ENCODE measurements around the gene C19orf25. TPM values are rescaled to one million over a fixed set of nuclear protein-coding genes. Genes with fewer than 3 reads are reported as not detected.
A peak's percentile ranks its signal among the peaks of the same experiment; 100 is the strongest.

The C19orf25 gene
- total RNA-seq, 1 donor from 2014 or later = 29.2 TPM

GRCh38 chr19:1505991-1506881 is 27.2 kb upstream of the C19orf25 start:
- Mint-ChIP-seq H3K27ac (ENCODE audit: unreplicated experiment) (peak overlapping the region; percentile 46), H3K4me3 (ENCODE audit: unreplicated experiment) (no peak overlapping the region), H3K4me1 (ENCODE audit: low read depth, unreplicated experiment) (no peaks in the 10 kb centered on the region), H3K27me3 (ENCODE audit: unreplicated experiment) (peaks cover 18% of the 10 kb centered on the region), H3K36me3 (ENCODE audit: unreplicated experiment) (no peaks in the 10 kb centered on the region), H3K9me3 (ENCODE audit: unreplicated experiment) (peaks cover 15% of the 10 kb centered on the region)
- no peak for TF ChIP-seq CTCF (IDR thresholded peaks at IDR 0.05; ENCODE audit: partially characterized antibody, unreplicated experiment)
- DNase-seq = no peak

GRCh38 chr19:1505012-1505411 is 26.0 kb upstream of the C19orf25 start:
- H3K36me3 Mint-ChIP-seq (ENCODE audit: unreplicated experiment) = no peaks in the 10 kb centered on the region
- peaks cover 15% of the 10 kb centered on the region for H3K9me3 Mint-ChIP-seq (ENCODE audit: unreplicated experiment)
- no peak for TF ChIP-seq CTCF (IDR thresholded peaks at IDR 0.05; ENCODE audit: partially characterized antibody, unreplicated experiment)
- H3K27ac Mint-ChIP-seq (ENCODE audit: unreplicated experiment) = no peak overlapping the region
- peaks cover 22% of the 10 kb centered on the region for H3K27me3 Mint-ChIP-seq (ENCODE audit: unreplicated experiment)
- no peak for DNase-seq
- no peak overlapping the region for H3K4me3 Mint-ChIP-seq (ENCODE audit: unreplicated experiment)
- no peaks in the 10 kb centered on the region for H3K4me1 Mint-ChIP-seq (ENCODE audit: low read depth, unreplicated experiment)

GRCh38 chr19:1503925-1504773 is 25.1 kb upstream of the C19orf25 start:
- Mint-ChIP-seq H3K4me1 (ENCODE audit: low read depth, unreplicated experiment) (no peaks in the 10 kb centered on the region), H3K4me3 (ENCODE audit: unreplicated experiment) (no peak overlapping the region), H3K27ac (ENCODE audit: unreplicated experiment) (no peak overlapping the region), H3K36me3 (ENCODE audit: unreplicated experiment) (no peaks in the 10 kb centered on the region), H3K27me3 (ENCODE audit: unreplicated experiment) (peaks cover 23% of the 10 kb centered on the region), H3K9me3 (ENCODE audit: unreplicated experiment) (peaks cover 12% of the 10 kb centered on the region)
- no peak for TF ChIP-seq CTCF (IDR thresholded peaks at IDR 0.05; ENCODE audit: partially characterized antibody, unreplicated experiment)
- no peak for DNase-seq

- Mint-ChIP-seq H3K4me1 (ENCODE audit: low read depth, unreplicated experiment) (no peaks in the 10 kb centered on the region), H3K27ac (ENCODE audit: unreplicated experiment) (no peak overlapping the region), H3K4me3 (ENCODE audit: unreplicated experiment) (no peak overlapping the region), H3K27me3 (ENCODE audit: unreplicated experiment) (peaks cover 23% of the 10 kb centered on the region), H3K9me3 (ENCODE audit: unreplicated experiment) (peaks cover 10% of the 10 kb centered on the region), H3K36me3 (ENCODE audit: unreplicated experiment) (no peaks in the 10 kb centered on the region)
- TF ChIP-seq CTCF (IDR thresholded peaks at IDR 0.05; ENCODE audit: partially characterized antibody, unreplicated experiment) = peak; percentile 89
- DNase-seq = peak; percentile 78
Measured at GRCh38 chr19:1503089-1503924, 24.3 kb upstream of the C19orf25 start.

All from glutamatergic neuron (in vitro differentiated cells).